GM06990 (cell line): ENCODE results near the gene LMNA.
"Not testable (repeated sequence)": the region's sequence is repeated elsewhere in the genome, so short reads cannot be mapped to it uniquely, and the experiment has no call there.

Experiments used
- DNase-seq: peaks from one replicate; pipeline ENCODE4 v3.0.0-alpha.2; 2011; ENCODE audit not compliant: insufficient read length; ENCODE audit errors: extremely low read depth
- H3K27me3 ChIP-seq: replicated peaks from 2 replicates; pipeline ENCODE4 v1.6.0; 2011; ENCODE audit warnings: low read length; ENCODE audit not compliant: control insufficient read depth, insufficient read depth
- H3K36me3 ChIP-seq: 2 replicates; pipeline ENCODE4 v1.5.1; 2011; ENCODE audit warnings: low read length; ENCODE audit not compliant: control insufficient read depth, insufficient read depth
- H3K4me3 ChIP-seq: replicated peaks from 2 replicates; pipeline ENCODE4 v1.5.1; 2011; ENCODE audit warnings: low read depth, mild to moderate bottlenecking, control low read depth, low read length
- TF ChIP-seq, protein P1 (sequence below): IDR thresholded peaks from 2 replicates; pipeline ENCODE4 v1.5.1; 2011; ENCODE audit warnings: low read length, control low read depth, mild to moderate bottlenecking, inconsistent platforms; ENCODE audit not compliant: insufficient read depth, poor library complexity, severe bottlenecking

The LMNA gene

DNA sequence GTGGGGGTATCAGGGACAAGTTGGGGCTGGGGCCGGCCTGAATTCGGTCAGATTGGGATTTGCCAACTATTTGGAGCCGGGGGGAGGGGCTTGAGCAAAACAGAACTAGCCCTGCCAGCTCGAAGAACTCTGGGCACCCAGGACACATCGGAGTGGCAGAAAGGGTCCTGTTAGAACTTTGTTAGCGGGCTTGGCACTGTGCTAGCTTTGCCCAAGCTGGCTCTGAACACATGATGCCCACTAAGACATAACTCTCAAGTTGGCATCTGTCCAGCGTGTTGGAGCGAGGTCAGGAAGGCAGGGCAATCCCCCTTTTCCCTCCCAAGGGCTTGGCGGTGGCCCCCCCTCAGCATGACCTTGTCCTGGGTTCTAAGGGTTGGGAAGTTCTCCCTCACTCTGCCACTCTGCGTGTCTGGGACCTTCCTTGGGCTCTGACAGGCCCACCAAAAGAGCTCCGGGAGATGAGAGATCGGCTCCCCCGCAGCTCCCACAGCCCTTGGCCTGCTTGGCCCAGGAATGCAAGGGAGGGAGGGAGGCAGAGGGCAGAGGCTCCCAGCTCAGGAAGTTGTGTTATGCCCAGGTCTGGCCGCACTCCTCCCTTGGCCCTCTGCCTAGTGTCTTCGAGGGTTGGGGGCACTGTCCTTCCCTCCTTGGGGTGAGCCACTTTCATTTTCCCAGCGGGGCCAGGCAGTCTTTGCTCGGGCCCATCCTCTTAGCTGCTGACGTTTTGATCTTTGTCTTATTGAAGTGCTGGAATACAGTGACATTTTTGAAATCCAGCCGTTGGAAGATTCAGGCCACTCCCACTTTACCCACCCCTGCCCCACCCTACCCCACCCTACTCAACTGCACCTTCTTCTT lies 1.2 kb downstream of the LMNA start:
- peak overlapping the region; percentile 71 for H3K4me3 ChIP-seq
- H3K36me3 ChIP-seq, result no peaks in the 10 kb centered on the region; the same call in none of the 2 replicates
- DNase-seq, result no peak

DNA sequence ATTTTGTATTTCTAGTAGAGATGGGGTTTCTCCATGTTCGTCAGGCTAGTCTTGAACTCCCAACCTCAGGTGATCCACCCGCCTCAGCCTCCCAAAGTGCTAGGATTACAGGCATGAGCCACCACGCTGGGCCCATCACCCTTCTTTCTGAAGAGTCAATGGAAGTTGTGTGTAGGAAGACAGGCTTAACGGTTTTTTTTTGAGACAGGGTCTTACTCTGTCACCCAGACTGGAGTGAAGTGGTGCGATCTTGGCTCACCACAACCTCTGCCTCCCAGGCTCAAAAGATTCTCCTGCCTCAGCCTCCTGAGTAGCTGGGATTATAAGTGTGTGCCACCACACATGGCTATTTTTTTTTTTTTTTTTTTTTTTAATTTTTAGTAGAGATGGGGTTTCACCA lies 2.2 kb downstream of the LMNA start:
- peak overlapping the region; percentile 71 for H3K4me3 ChIP-seq
- H3K27me3 ChIP-seq, result not testable (repeated sequence)

More for the DNA sequence above, 1.2 kb downstream of the LMNA start:
- TF ChIP-seq, protein P1, sequence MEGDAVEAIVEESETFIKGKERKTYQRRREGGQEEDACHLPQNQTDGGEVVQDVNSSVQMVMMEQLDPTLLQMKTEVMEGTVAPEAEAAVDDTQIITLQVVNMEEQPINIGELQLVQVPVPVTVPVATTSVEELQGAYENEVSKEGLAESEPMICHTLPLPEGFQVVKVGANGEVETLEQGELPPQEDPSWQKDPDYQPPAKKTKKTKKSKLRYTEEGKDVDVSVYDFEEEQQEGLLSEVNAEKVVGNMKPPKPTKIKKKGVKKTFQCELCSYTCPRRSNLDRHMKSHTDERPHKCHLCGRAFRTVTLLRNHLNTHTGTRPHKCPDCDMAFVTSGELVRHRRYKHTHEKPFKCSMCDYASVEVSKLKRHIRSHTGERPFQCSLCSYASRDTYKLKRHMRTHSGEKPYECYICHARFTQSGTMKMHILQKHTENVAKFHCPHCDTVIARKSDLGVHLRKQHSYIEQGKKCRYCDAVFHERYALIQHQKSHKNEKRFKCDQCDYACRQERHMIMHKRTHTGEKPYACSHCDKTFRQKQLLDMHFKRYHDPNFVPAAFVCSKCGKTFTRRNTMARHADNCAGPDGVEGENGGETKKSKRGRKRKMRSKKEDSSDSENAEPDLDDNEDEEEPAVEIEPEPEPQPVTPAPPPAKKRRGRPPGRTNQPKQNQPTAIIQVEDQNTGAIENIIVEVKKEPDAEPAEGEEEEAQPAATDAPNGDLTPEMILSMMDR, result no peak
- H3K27me3 ChIP-seq, result no peaks in the 10 kb centered on the region

DNA sequence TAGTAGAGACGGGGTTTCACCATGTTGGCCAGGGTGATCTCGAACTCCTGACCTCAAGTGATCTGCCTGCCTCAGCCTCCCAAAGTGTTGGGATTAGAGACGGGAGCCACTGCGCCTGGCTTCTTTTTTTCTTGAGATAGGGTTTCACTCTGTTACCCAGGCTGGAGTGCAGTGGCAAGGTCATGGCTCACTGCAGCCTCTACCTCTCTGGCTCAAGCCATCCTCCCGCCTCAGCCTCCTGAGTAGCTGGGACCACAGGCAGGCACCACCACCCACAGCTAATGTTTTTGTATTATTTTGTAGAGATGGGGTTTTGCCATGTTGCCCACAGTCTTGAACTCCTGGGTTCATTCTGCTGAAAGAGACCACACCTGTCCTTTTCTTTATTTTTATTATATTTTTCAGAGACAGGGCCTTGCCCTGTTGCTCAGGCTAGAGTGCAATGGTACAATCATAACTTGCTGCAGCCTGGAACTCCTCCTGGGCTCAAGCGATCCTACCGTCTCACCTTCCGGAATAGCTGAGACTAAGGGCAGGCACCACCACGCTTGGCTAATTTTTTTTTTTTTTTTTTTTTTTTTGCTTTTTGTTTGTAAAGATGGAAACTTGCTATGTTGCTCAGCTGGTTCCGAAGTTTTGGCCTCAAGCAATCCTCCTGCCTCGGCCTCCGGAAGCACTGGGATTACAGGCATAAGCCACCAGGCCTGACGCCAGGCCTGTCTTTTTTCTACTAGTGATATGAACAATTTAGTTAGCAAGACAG lies 3.1 kb downstream of the LMNA start:
- TF ChIP-seq, protein P1, result no peak
- no peak for DNase-seq
- H3K36me3 ChIP-seq, result no peaks in the 10 kb centered on the region; the same call in none of the 2 replicates
- H3K27me3 ChIP-seq, result no peaks in the 10 kb centered on the region
- no peak overlapping the region for H3K4me3 ChIP-seq

More for the DNA sequence above, 2.2 kb downstream of the LMNA start:
- H3K36me3 ChIP-seq, DNase-seq: not testable (repeated sequence)

DNA sequence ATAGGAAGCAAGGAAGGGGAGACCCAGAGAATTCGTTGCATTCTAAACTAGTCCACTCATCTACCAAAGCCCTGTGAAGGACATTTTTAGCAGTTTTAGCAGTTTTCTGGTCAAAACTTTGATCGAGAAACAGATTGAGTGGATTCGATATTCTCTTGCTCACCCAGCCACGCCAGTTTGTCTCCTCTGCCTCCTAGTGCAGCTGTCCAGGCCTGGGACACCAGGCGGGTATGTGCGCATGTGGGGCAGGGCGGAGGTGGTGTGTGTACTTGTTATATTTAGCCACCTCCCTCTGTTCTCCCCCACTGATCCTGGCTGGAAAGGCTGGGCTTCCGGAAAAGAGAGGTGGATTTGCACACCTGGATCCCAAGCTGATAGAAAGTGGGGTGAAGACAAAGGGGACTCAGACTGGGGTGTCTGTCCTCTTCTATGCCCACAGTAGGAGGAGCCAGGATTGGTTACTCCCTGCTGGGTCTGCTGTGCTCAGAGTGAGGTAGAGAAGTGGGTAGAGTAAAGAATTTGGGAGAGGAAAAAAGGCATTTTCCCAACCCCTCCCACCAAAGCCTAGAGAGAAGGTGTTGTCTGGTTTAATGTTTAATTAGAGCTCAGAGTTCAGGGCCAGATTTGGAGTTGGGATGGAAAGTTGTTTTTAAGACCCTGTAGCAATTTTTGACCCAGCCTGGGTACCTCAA lies 3.8 kb downstream of the LMNA start:
- TF ChIP-seq, protein P1, result no peak
- Histone ChIP-seq H3K4me3 (no peak overlapping the region), H3K27me3 (no peaks in the 10 kb centered on the region), H3K36me3 (no peaks in the 10 kb centered on the region; the same call in none of the 2 replicates)
- DNase-seq, result no peak

DNA sequence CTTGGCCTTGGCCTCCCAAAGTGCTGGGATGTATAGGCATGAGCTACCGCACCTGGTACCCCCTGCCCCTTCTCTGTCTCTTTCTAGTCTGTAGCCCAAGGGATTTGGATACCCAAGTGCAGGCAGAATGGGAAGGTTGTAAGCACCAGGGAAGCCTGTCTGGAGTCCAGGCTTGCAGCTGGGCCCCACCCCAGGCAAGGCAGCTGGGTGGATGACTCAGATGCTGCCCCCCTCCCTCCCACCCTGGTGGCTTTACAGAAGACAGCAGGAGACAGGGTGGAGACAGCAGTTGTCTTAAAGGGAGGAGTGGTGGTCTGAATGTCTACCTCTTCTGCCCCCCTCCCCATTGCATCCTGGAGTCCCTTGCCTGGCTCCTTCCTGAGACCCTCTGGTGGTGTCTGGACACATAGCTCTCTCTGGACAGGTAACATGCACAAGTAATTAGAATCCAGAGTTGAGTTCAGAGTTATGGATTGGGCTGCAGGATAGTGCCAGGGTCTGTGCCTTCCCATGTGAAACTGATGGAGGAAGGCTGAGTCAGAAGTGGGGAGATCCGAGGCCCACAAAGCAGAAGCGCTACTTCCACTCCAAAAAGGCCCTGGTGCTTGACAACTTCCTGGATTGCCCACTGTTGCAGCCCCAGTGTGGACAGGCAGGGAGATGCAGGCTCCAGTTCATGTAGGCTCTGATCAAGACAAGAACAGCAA lies 5.1 kb downstream of the LMNA start:
- Histone ChIP-seq H3K36me3 (no peaks in the 10 kb centered on the region; the same call in none of the 2 replicates), H3K27me3 (no peaks in the 10 kb centered on the region), H3K4me3 (no peak overlapping the region; the same call in 1 of the 2 replicates)
- TF ChIP-seq, protein P1, result no peak
- peak; percentile 44 for DNase-seq
